ENCODE data around the gene MTHFD1L.
"Not testable (repeated sequence)": the region's sequence is repeated elsewhere in the genome, so short reads cannot be mapped to it uniquely, and the experiment has no call there.

MTHFD1L gene

GRCh38 chr6:151044465-151045441, 179.3 kb downstream of the MTHFD1L start:
- DNase-seq = peak; percentile 28 to 75

- DNase-seq = not testable (repeated sequence)
Observed at GRCh38 chr6:151045511-151046222, 180.2 kb downstream of the MTHFD1L start.

GRCh38 chr6:151051164-151051563, 185.7 kb downstream of the MTHFD1L start:
- no peak for DNase-seq

GRCh38 chr6:151052021-151052646, 186.6 kb downstream of the MTHFD1L start:
- DNase-seq = no peak

GRCh38 chr6:151054306-151054705, 188.8 kb downstream of the MTHFD1L start:
- DNase-seq = no peak

- no peak for DNase-seq
Observed at GRCh38 chr6:151056230-151056907, 190.9 kb downstream of the MTHFD1L start.

GRCh38 chr6:151057061-151057460, 191.6 kb downstream of the MTHFD1L start:
- DNase-seq = no peak

GRCh38 chr6:151058021-151058733, 192.7 kb downstream of the MTHFD1L start:
- no peak for DNase-seq

- no peak for DNase-seq
Observed at GRCh38 chr6:151059612-151060095, 194.2 kb downstream of the MTHFD1L start.

GRCh38 chr6:151060096-151060765, 194.7 kb downstream of the MTHFD1L start:
- DNase-seq = no peak

- DNase-seq = no peak
Observed at GRCh38 chr6:151060766-151061531, 195.4 kb downstream of the MTHFD1L start.

GRCh38 chr6:151063352-151063751, 197.8 kb downstream of the MTHFD1L start:
- DNase-seq = no peak

GRCh38 chr6:151063842-151064647, 198.5 kb downstream of the MTHFD1L start:
- no peak for DNase-seq

- no peak for DNase-seq
Observed at GRCh38 chr6:151065027-151065815, 199.7 kb downstream of the MTHFD1L start.

- DNase-seq = peak in 1 of 2 experiments; percentile 49
Observed at GRCh38 chr6:151067684-151068596, 202.4 kb downstream of the MTHFD1L start.

GRCh38 chr6:151068761-151069312, 203.3 kb downstream of the MTHFD1L start:
- no peak for DNase-seq

GRCh38 chr6:151069641-151070040, 204.1 kb downstream of the MTHFD1L start:
- no peak for DNase-seq

Data from SHP77 (cell line).